NCI-H2227 (cell line): Measurements from ENCODE around the gene KRTAP4-6.
"Not testable (repeated sequence)": the region's sequence is repeated elsewhere in the genome, so short reads cannot be mapped to it uniquely, and the experiment has no call there.

Experiments
- DNase-seq: peaks from one replicate; lab custom pipeline; 2025; ENCODE audit not compliant: unreplicated experiment; lab: John Stamatoyannopoulos, UW

The KRTAP4-6 gene

DNA sequence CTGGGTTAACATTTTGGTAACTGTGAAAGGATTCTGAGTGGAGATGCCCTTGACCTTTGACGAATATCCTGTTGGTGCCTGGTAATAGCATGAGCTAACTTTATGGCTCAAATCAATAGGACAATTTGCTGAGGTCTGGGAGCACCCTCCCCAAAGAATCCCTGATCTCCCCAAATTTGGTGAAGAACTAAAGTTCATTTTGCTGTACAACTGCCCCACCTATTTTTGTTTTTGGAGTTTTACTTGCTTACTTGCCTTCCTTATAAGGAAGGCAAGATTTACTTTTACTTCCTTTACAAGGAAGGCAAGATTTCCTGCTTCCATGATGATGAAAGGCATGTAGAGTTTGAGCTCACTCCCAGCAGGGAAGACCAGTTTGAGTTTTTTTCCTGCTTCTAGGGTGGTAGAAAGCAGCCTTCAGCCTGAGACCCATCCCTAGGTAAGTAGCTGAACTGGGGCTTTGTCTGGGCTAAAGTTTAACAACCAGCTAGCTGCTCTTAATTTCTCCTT lies 32.3 kb downstream of the KRTAP4-6 start:
- DNase-seq: no peak

DNA sequence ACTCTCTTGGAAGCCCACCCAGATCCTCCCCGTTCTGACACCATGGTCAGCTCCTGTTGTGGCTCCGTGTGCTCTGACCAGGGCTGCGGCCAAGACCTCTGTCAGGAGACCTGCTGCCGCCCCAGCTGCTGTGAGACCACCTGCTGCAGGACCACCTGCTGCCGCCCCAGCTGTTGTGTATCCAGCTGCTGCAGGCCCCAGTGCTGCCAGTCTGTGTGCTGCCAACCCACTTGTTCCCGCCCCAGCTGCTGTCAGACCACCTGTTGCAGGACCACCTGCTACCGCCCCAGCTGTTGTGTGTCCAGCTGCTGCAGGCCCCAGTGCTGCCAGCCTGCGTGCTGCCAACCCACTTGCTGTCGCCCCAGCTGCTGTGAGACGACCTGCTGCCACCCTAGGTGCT lies 35.0 kb downstream of the KRTAP4-6 start, which contains the start of gene KRTAP4-9:
Gene KRTAP4-9, plus strand, starts transcription at position 43 of the 400 bp plus-strand sequence. Its CDS starts 0 bp downstream, at position 43.
- DNase-seq: not testable (repeated sequence)

DNA sequence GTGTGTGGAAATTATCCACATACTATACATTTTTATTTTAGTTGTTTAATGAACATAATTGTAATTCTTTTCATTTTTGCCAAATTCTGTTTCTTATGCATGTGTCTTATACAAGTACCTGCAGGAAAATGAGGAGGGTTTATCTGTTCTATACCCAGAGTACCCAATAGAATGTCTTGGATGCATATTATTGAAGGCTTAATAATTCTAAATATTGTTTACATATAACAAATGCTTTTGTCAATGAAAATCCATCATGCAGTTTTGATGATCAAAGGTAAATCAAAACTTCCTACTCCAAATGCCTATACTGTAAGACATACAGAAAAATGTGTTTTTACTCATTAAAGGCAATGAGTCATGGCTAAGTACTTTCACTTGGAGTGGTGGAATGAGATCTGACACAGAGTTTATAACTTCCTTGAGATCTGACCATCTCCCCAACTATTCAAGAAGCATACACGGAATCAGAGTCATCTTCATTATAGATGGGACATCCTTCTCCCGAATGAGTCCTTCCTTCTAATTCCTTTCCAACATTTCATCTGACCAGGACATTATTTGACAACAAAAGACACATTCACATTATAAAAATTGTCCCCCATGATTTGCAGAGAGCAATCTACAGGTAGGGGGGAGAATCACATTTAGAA lies 35.8 kb downstream of the KRTAP4-6 start:
- DNase-seq: not testable (repeated sequence)

DNA sequence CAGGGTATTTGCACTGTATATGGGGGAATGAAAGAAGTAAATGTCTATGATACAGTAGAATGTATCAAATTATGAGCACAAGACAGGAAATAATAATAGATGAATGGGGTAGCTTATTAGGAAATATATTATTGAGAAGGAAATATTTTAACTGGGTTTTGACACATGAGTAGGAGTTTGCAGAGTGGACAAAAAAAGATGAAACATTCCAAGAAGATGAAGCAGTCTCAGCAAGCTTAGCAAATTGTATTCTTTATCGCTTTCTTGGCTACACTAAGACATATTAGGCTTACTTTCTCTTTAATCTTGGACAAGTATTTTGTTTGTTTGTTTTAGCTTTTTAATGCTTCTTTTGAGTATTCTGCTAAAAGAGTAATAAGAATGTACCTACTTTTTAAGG lies 36.4 kb downstream of the KRTAP4-6 start:
- DNase-seq: no peak

DNA sequence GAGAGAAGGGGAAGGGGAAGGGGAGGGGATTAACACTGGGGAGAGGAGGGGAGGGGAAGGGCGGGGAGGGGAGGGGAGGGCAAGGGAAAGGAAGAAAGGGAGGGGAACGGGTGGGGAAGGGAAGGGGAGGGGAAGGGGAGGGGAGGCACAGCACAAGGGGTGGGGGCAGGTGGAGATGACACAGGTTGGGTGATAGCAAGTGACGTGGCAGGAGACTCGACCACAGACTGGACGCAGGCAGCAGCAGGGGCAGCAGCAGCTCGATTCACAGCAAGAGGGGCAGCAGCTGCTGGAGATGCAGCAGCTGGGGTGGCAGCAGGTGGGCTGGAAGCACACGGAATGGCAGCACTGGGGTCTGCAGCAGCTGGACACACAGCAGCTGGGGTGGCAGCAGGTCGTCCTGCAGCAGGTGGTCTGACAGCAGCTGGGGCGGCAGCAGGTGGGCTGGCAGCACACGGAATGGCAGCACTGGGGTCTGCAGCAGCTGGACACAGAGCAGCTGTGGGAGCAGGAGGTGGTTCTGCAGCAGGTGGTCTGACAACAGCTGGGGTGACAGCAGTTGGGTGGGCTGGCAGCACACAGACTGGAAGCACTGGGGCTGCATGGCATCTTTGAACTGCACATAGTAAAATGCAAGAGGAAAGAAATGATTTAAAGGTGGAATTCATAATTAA lies 38.6 kb downstream of the KRTAP4-6 start, which contains the start of gene KRTAP4-16:
Gene KRTAP4-16, minus strand, starts transcription at position 624 of the 674 bp plus-strand sequence. Its CDS starts 0 bp downstream, at position 624.
- peak; percentile 36 for DNase-seq

DNA sequence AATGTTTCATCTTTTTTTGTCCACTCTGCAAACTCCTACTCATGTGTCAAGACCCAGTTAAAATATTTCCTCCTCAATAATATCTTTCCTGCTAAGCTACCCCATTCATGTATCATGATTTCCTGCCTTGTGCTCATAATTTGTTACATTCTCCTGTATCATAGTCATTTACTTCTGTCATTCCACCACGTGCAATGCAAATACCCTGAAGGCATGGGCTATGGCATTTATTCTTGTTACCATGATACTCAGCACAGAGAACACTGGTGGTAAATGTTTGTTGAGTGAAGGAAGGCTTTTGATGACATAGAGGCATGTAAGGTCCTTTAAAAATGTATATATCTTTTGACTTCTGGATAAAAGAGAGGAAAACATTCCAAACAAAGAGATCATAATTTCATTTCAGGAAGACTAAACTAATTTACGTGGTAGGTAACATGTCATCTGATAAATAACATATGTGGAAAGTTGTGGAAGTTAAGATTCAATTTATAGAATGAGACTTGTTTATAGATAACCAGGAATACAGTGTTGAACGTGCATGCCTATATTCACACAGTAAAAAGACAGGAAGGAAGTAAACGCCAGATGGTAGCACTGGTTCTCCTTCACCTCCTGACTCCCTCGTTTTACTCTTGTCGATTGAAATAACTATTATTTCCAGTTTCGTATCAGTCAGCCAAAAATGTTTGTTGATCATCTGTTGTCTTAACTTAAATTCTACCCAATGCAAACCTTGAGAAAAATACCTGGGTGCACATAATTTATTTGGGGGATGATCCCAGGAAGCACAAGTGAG lies 40.5 kb downstream of the KRTAP4-6 start:
- DNase-seq: not testable (repeated sequence)

DNA sequence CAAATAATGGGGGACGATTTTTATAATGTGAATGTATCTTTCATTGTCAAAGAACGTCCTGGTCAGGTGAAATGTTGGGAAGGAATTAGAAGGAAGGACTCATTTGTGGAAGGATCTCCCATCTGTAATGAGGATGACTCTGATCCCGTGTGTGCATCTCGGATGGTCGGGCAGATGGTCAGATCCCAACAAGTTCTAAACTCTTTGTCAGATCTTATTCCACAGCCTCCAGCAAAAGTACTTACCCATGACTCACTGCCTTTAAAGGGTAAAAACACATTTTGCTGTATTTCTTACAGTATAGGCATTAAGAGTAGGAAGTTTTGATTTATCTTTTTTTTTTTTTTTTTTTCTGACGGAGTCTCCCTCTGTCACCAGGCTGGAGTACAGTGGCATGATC lies 41.9 kb downstream of the KRTAP4-6 start:
- DNase-seq: no peak

DNA sequence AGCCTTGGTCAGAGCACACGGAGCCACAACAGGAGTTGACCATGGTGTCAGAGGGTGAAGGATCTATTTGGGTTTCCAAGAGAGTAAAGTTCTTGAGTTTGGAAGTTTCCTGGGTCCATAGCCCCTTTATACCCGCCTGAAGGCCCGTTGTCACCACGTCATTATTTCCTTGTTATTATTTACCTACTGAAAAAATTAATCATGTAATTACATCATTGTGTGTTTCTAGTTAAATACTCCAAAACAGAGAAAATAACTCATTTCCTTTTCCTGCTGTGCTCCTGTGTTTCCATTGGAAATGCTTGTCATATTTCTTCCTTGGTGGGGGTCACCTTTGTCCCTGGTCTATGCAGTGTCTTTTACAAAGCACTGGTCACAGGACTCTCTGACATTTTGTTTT lies 42.3 kb downstream of the KRTAP4-6 start, which contains the start of gene KRTAP4-8:
Gene KRTAP4-8, minus strand, starts transcription at position 101 of the 400 bp plus-strand sequence. Its CDS starts 58 bp downstream, at position 43.
- no peak for DNase-seq

DNA sequence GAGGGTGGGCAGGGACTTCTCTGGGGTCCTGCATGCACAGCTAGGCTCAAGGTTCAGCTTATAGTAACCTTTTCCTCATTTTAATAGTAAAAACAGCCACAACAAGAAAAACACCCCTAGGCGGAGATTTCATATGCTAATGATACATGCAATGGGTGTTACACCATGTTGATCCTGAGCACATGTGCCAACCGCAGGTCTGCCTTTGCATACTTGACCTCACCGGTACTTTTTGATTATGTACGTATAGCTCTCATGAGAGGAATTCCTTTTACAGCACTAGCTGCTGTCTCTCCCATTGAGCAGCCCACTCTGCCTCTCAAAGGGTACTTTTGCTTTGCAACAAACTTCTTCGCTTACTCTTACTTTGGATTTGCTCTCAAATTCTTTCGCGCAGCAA lies 44.3 kb downstream of the KRTAP4-6 start:
- DNase-seq: no peak
